ENCODE data around the gene C1D.

C1D gene

DNA sequence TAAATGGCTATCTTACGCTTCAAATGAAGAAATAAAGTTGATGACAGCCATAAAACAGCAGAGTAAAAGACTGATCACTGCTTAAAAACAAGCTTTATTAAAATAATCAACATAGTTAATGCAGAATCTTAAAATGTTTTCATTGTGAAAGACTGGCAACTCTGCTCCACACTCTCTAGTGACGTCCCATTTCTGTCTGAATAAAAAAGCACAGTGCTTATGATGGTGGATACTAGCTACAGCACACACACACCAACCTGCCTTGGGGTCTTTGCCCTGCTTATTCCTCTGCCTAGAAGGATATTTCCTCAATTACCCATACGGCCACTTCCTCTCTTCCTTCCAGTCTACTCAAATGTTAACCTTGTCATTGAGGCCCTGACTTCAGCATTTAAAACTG, 19.1 kb downstream of the C1D start:
- Histone ChIP-seq H3K9ac (ENCODE audit: low read length in 5 of 5) (no peak overlapping the region), H3K27ac (ENCODE audit: low read depth, low read length) (no peak overlapping the region), H3K4me1 (ENCODE audit: control insufficient read depth in 5 of 5, insufficient read depth in 5 of 5, low read length in 5 of 5) (no peaks in the 10 kb centered on the region), H3K27me3 (ENCODE audit: control insufficient read depth in 5 of 5, insufficient read depth in 4 of 5, low read length in 5 of 5) (no peaks in the 10 kb centered on the region), H3K9me3 (ENCODE audit: control insufficient read depth in 5 of 5, low read length in 5 of 5) (no peaks in the 10 kb centered on the region), H3K4me3 (ENCODE audit: low read depth in 1 of 5, low read length in 5 of 5) (no peak overlapping the region), H3K36me3 (ENCODE audit: control insufficient read depth in 5 of 5, insufficient read depth in 5 of 5, low read length in 5 of 5) (peaks cover 5 to 13% (median 8%) of the 10 kb centered on the region in 5 donors)

DNA sequence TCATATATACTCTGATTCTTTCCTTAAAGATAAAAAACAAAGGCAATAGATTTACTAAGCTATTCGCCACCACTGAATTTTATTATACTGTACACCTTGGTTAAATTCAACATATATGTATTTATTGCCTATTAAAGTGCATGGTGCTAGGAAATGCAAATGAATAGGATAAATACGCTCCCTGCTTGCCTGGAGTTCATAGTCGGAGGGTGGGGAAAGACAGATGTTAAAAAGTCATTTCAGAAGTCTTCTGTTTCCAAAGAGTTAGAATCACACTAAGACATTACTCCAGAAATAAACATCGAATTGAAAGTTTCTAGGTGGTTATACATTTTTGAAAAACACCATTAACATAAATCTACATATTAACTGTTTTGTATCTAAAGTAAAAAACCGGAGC, 19.8 kb downstream of the C1D start:
- H3K4me3 ChIP-seq (ENCODE audit: low read depth in 1 of 5, low read length in 5 of 5) = no peak overlapping the region
- no peak overlapping the region for H3K27ac ChIP-seq (ENCODE audit: low read depth, low read length)
- H3K27me3 ChIP-seq (ENCODE audit: control insufficient read depth in 5 of 5, insufficient read depth in 4 of 5, low read length in 5 of 5) = no peaks in the 10 kb centered on the region
- H3K4me1 ChIP-seq (ENCODE audit: control insufficient read depth in 5 of 5, insufficient read depth in 5 of 5, low read length in 5 of 5) = peaks cover 0 to 5% (median 0%) of the 10 kb centered on the region in 5 donors
- H3K9me3 ChIP-seq (ENCODE audit: control insufficient read depth in 5 of 5, low read length in 5 of 5) = no peaks in the 10 kb centered on the region
- no peak overlapping the region for H3K9ac ChIP-seq (ENCODE audit: low read length in 5 of 5)
- peaks cover 5 to 13% (median 10%) of the 10 kb centered on the region in 5 donors for H3K36me3 ChIP-seq (ENCODE audit: control insufficient read depth in 5 of 5, insufficient read depth in 5 of 5, low read length in 5 of 5)

DNA sequence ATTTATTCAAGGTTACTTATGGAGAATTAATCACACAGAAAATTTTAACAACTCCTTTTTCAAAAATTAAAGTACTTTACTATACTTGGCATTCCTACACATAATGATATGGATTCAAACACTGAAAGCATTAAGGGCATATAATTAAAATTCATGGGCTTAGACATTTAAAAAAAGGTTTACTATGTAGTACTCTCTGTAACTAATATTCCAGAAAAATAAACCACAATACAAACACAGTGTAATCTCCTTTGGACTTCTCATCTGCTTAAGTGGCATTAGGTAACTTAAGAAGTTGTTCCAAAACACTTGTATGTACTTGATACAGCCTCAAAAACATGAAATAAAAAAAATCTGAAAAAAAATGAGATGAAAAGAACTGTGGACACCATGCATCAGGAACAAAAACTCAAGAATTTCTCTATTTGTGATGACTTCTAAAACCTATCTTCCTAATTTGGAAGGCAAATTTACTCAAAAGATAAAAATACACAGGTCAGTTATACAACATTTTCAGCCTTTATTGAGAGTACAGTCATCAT, 21.0 kb downstream of the C1D start:
- Histone ChIP-seq H3K36me3 (ENCODE audit: control insufficient read depth in 5 of 5, insufficient read depth in 5 of 5, low read length in 5 of 5) (peaks cover 5 to 13% (median 10%) of the 10 kb centered on the region in 5 donors), H3K9me3 (ENCODE audit: control insufficient read depth in 5 of 5, low read length in 5 of 5) (no peaks in the 10 kb centered on the region), H3K27ac (ENCODE audit: low read depth, low read length) (no peak overlapping the region), H3K27me3 (ENCODE audit: control insufficient read depth in 5 of 5, insufficient read depth in 4 of 5, low read length in 5 of 5) (no peaks in the 10 kb centered on the region), H3K9ac (ENCODE audit: low read length in 5 of 5) (no peak overlapping the region), H3K4me3 (ENCODE audit: low read depth in 1 of 5, low read length in 5 of 5) (no peak overlapping the region), H3K4me1 (ENCODE audit: control insufficient read depth in 5 of 5, insufficient read depth in 5 of 5, low read length in 5 of 5) (peaks cover 0 to 5% (median 0%) of the 10 kb centered on the region in 5 donors)

DNA sequence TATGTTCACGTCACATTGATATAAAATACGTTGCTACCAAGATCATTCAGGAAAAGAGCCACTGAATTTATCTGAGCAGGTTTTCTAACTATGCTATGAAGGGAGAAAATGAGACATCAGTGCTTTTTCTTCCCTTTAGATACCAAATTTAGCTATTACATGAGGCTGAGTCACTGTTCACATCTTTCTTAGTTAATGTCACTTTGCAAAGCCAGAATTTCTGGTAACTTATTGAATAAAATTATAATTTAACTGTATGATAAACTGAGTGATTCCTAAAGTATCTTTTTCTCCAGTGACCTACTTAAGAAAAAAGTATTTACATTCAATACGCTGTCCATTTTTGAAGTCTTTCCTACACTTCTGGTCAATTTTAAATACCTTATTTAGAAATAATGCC, 22.7 kb downstream of the C1D start:
- H3K9ac ChIP-seq (ENCODE audit: low read length in 5 of 5) = no peak overlapping the region
- peaks cover 5 to 10% (median 9%) of the 10 kb centered on the region in 5 donors for H3K36me3 ChIP-seq (ENCODE audit: control insufficient read depth in 5 of 5, insufficient read depth in 5 of 5, low read length in 5 of 5)
- peaks cover 0 to 5% (median 0%) of the 10 kb centered on the region in 5 donors for H3K4me1 ChIP-seq (ENCODE audit: control insufficient read depth in 5 of 5, insufficient read depth in 5 of 5, low read length in 5 of 5)
- H3K9me3 ChIP-seq (ENCODE audit: control insufficient read depth in 5 of 5, low read length in 5 of 5) = no peaks in the 10 kb centered on the region
- H3K27ac ChIP-seq (ENCODE audit: low read depth, low read length) = no peak overlapping the region
- H3K27me3 ChIP-seq (ENCODE audit: control insufficient read depth in 5 of 5, insufficient read depth in 4 of 5, low read length in 5 of 5) = no peaks in the 10 kb centered on the region
- H3K4me3 ChIP-seq (ENCODE audit: low read depth in 1 of 5, low read length in 5 of 5) = no peak overlapping the region

DNA sequence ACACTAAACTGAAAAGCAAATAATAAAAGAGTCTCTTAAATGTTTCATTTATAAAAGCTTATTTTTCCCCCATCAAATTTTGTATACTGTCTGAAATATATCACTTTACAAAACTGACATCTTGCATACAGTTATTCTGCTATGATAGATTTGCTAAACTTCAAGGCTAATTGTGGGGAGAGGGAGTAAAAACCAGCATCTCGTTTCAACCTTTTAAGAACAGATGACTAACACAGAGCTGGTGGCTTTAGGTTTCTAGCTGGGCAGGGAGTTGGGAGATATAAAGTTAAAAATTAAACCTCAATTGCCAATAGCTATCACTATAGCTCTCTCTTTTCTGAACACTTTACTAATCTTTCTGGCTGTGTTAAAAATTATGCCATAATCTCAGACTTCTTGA, 23.5 kb downstream of the C1D start:
- Histone ChIP-seq H3K27me3 (ENCODE audit: control insufficient read depth in 5 of 5, insufficient read depth in 4 of 5, low read length in 5 of 5) (no peaks in the 10 kb centered on the region), H3K4me3 (ENCODE audit: low read depth in 1 of 5, low read length in 5 of 5) (no peak overlapping the region), H3K36me3 (ENCODE audit: control insufficient read depth in 5 of 5, insufficient read depth in 5 of 5, low read length in 5 of 5) (peaks cover 5 to 10% (median 9%) of the 10 kb centered on the region in 5 donors), H3K27ac (ENCODE audit: low read depth, low read length) (no peak overlapping the region), H3K9me3 (ENCODE audit: control insufficient read depth in 5 of 5, low read length in 5 of 5) (no peaks in the 10 kb centered on the region), H3K4me1 (ENCODE audit: control insufficient read depth in 5 of 5, insufficient read depth in 5 of 5, low read length in 5 of 5) (peaks cover 0 to 5% (median 0%) of the 10 kb centered on the region in 5 donors), H3K9ac (ENCODE audit: low read length in 5 of 5) (no peak overlapping the region)

DNA sequence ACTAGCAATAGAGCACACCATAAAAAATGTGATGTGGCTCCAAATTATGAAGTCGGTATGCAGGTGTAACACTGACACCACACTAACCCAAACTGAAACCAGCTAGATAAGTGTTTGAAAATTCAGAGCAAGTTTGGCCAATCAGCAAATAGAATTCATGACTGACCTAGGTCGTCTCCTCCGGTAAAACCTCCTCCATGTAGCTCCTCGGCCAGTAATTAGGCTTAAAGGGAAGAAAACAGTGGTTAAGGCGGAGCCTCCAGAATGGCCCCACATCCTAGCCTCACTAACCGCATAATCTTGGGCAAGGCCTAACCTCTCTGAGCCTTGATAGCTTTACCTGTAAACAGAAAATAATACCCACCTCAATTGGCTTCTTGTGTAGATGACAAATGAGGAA, 30.1 kb downstream of the C1D start:
- Histone ChIP-seq H3K27ac (ENCODE audit: low read depth, low read length) (no peak overlapping the region), H3K9me3 (ENCODE audit: control insufficient read depth in 5 of 5, low read length in 5 of 5) (no peaks in the 10 kb centered on the region), H3K36me3 (ENCODE audit: control insufficient read depth in 5 of 5, insufficient read depth in 5 of 5, low read length in 5 of 5) (no peaks in the 10 kb centered on the region), H3K9ac (ENCODE audit: low read length in 5 of 5) (no peak overlapping the region), H3K4me1 (ENCODE audit: control insufficient read depth in 5 of 5, insufficient read depth in 5 of 5, low read length in 5 of 5) (peaks cover 0 to 3% (median 0%) of the 10 kb centered on the region in 5 donors), H3K27me3 (ENCODE audit: control insufficient read depth in 5 of 5, insufficient read depth in 4 of 5, low read length in 5 of 5) (no peaks in the 10 kb centered on the region), H3K4me3 (ENCODE audit: low read depth in 1 of 5, low read length in 5 of 5) (no peak overlapping the region)

DNA sequence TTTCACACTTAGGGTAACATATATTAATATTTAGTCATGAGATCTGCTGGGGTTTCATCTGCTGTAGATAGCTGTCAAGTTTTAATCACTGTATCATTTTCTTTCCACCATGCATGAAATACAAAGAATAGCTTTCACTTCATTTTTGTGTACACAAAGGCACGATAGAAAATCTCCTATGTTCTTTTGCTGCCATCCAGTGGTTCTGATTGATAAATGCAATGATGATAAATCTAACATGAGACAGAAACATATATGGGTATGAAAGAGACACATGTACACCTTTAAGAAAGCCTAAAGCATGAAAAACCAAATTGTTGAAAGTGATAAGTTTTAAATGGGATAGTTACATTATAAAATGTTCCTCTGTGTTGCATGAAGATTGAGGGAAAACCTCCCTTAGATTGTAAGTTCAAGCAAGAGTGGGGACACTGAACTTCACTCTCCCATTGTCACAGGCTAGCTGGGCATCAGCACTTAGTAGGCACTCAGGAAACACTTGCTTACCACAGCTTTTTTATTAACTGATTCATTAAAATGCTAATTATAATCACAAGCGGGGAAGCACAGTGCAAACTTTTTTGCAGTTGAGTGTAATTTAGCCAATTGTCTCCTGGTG, 31.2 kb downstream of the C1D start:
- no peak overlapping the region for H3K9ac ChIP-seq (ENCODE audit: low read length in 5 of 5)
- H3K4me3 ChIP-seq (ENCODE audit: low read depth in 1 of 5, low read length in 5 of 5) = no peak overlapping the region
- no peaks in the 10 kb centered on the region for H3K9me3 ChIP-seq (ENCODE audit: control insufficient read depth in 5 of 5, low read length in 5 of 5)
- peaks cover 0 to 3% (median 0%) of the 10 kb centered on the region in 5 donors for H3K4me1 ChIP-seq (ENCODE audit: control insufficient read depth in 5 of 5, insufficient read depth in 5 of 5, low read length in 5 of 5)
- no peaks in the 10 kb centered on the region for H3K36me3 ChIP-seq (ENCODE audit: control insufficient read depth in 5 of 5, insufficient read depth in 5 of 5, low read length in 5 of 5)
- no peak overlapping the region for H3K27ac ChIP-seq (ENCODE audit: low read depth, low read length)
- H3K27me3 ChIP-seq (ENCODE audit: control insufficient read depth in 5 of 5, insufficient read depth in 4 of 5, low read length in 5 of 5) = no peaks in the 10 kb centered on the region

DNA sequence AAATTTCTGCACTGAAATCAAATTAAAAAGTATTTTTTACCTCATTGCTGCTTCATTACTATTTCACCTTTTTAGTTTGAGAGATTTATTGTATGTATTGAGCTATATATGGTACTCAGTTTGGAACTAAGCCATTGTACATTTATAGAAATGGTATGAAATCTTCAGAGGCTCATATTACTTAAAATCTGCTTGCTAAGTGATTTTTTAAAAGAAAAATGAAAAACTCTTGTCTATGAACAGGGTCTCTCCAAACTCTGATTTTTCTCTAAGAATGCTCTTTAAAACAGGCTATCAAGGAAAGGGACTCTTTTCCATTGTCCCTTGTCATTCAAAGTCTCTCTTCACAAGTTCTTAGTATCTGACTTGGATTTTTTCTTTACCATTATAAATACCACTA, 31.8 kb downstream of the C1D start:
- Histone ChIP-seq H3K27me3 (ENCODE audit: control insufficient read depth in 5 of 5, insufficient read depth in 4 of 5, low read length in 5 of 5) (no peaks in the 10 kb centered on the region), H3K27ac (ENCODE audit: low read depth, low read length) (no peak overlapping the region), H3K4me1 (ENCODE audit: control insufficient read depth in 5 of 5, insufficient read depth in 5 of 5, low read length in 5 of 5) (peaks cover 0 to 3% (median 0%) of the 10 kb centered on the region in 5 donors), H3K9ac (ENCODE audit: low read length in 5 of 5) (no peak overlapping the region), H3K36me3 (ENCODE audit: control insufficient read depth in 5 of 5, insufficient read depth in 5 of 5, low read length in 5 of 5) (no peaks in the 10 kb centered on the region), H3K9me3 (ENCODE audit: control insufficient read depth in 5 of 5, low read length in 5 of 5) (no peaks in the 10 kb centered on the region), H3K4me3 (ENCODE audit: low read depth in 1 of 5, low read length in 5 of 5) (no peak overlapping the region)

DNA sequence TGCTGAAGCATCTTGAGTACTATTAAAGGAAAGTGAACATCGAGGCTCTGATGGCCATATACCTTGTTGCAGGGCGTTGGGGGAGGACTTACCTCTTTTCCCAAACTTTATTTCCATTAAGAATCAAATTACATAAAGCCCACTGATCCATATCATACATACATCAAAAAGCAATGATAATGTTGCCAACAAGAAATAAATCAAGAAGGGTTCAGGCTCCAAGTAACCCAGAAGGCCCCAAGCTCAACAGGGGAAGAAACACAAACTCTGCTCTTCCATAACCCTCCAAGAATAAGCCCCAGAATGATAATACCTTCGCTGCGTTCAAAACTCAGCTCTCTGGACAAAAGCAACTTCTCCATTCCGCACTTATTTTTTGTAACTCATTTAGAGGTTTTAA, 32.3 kb downstream of the C1D start:
- Histone ChIP-seq H3K9ac (ENCODE audit: low read length in 5 of 5) (no peak overlapping the region), H3K36me3 (ENCODE audit: control insufficient read depth in 5 of 5, insufficient read depth in 5 of 5, low read length in 5 of 5) (no peaks in the 10 kb centered on the region), H3K27ac (ENCODE audit: low read depth, low read length) (no peak overlapping the region), H3K27me3 (ENCODE audit: control insufficient read depth in 5 of 5, insufficient read depth in 4 of 5, low read length in 5 of 5) (no peaks in the 10 kb centered on the region), H3K4me1 (ENCODE audit: control insufficient read depth in 5 of 5, insufficient read depth in 5 of 5, low read length in 5 of 5) (peaks cover 0 to 3% (median 0%) of the 10 kb centered on the region in 5 donors), H3K9me3 (ENCODE audit: control insufficient read depth in 5 of 5, low read length in 5 of 5) (no peaks in the 10 kb centered on the region), H3K4me3 (ENCODE audit: low read depth in 1 of 5, low read length in 5 of 5) (no peak overlapping the region)

DNA sequence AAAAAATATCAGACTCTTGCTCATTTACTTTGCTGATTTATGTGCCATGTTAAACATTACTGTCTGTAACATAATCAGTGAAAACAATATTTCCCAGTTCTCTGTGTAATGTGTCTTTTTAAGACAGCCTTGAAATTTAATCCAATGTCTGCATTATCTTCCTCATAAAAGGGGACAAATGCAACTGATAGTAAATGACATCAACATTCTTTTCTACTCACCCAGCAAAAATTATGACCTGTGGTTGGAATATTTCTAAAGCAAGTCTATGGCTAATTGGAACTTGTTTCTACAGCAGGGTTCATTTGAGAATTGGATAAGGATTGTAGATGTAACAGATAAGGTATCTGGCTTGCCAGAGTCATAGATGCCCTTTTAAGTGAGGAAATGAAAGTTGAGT, 34.8 kb downstream of the C1D start:
- H3K36me3 ChIP-seq (ENCODE audit: control insufficient read depth in 5 of 5, insufficient read depth in 5 of 5, low read length in 5 of 5) = no peaks in the 10 kb centered on the region
- H3K4me3 ChIP-seq (ENCODE audit: low read depth in 1 of 5, low read length in 5 of 5) = no peak overlapping the region
- H3K4me1 ChIP-seq (ENCODE audit: control insufficient read depth in 5 of 5, insufficient read depth in 5 of 5, low read length in 5 of 5) = peaks cover 0 to 3% (median 0%) of the 10 kb centered on the region in 5 donors
- peaks cover 0 to 3% (median 0%) of the 10 kb centered on the region in 5 donors for H3K27me3 ChIP-seq (ENCODE audit: control insufficient read depth in 5 of 5, insufficient read depth in 4 of 5, low read length in 5 of 5)
- no peak overlapping the region for H3K9ac ChIP-seq (ENCODE audit: low read length in 5 of 5)
- no peaks in the 10 kb centered on the region for H3K9me3 ChIP-seq (ENCODE audit: control insufficient read depth in 5 of 5, low read length in 5 of 5)
- no peak overlapping the region for H3K27ac ChIP-seq (ENCODE audit: low read depth, low read length)

Data from subcutaneous abdominal adipose tissue (tissue), 5 donors.